HG03520 (cell line): ENCODE measurements around the gene SFTPD.

Source experiments
- ATAC-seq: cut with Tn5 transposase; IDR thresholded peaks from one replicate; pipeline ENCODE4 v1.9.1; 2021; ENCODE audit warnings: mild to moderate bottlenecking, moderate library complexity; ENCODE audit not compliant: unreplicated experiment

The SFTPD gene

DNA sequence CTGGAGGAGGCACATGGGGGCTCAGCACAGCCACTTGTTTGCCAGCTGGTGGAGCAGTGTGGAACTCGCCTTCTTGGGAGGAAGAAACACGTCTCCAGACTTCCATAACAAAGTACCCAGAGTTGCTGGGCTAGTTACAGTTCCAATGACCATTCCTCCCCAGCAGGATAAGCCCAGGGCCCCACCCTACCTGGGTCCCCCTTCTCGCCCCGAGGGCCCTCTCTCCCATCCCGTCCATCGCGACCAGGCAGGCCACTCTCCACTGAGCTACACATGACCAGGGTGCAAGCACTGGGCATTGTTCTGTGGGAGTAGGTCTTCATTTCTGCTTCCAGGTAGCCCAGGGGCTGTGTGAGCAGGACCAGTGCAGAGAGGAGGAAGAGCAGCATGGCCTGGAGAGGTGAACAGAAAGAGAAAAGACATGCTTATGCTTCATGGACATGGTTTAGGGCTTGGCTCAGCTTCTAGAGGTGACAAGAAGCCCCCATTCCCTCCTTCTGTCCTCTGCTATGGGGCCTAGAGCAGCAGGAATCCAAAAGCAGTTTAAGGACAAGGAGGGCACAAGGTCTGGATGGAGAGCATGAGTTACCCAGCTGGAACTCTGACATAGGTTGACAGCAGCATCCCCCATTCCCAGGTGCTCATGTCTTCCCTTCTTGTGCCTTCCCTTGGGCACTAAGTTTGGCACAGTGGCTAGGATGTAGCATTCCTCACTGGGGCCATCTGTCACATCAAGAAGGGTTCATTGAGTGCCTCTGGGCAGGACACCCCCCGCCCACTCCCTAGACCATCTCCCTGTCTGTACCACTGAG, 2.4 kb downstream of the SFTPD start:
- no peak for ATAC-seq

DNA sequence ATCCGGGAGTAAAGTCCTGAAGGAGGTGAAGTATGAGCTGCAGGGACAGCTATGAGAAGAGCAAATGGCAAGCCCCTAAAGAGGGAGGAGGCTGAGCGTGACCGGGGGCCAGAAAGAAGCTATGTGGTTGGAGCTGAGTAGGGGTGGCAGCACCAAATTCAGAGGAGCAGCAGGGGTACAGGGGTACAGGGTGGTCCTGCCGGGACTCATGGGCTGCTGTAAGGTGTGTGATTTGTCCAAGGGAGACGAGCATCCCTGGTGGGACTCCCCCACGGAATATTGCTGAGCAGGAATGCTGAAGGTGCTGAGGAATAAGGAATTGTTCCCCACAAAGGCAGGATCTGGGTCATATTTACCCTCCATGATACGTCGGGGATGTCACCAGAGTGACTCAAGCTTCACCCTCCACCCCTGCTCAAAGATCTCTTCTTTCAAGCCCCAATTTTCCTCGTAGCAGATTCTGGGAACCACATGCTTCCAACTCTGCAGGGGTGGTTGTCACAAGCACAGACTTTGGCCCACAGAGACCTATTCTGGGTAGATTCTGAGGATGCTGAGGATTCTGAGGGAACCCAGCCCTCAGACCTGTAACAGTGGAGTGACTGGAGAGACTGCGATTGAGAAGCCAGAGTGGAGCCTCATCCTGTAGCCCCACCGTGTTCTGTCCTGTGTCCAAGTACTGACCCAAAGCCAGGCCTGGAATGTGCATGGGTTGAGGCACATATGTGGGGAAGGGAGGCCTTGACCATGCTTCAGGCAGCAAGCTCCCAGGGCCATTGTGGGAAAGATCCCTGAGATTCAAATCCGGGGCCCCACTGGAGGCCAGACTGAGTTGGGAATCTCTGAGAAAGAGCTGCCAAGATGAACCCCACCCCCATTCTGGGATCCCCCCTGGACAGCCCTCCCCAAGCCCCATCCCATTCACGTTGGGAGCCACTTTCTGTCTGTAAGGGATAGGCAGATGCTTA, 4.2 kb downstream of the SFTPD start:
- no peak for ATAC-seq

DNA sequence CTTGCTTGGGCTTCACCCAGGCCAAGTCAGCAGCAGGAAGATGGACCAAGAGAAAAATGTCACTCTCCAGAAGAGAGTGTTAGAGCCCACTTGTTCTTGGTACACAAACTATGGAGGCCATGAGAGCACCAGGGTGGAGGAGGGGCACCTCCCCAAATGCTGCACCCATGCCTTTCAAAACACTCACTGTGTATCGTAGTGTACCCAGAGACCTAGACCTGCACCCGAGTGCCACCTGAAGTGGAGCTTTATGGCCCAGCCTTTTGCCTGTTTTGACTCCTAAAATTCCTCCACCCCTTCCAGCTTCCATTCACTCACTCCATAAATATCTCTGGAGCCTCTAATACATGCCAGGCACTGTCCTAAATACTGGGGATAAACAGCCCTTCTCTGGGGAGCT, 5.0 kb downstream of the SFTPD start:
- ATAC-seq = no peak

DNA sequence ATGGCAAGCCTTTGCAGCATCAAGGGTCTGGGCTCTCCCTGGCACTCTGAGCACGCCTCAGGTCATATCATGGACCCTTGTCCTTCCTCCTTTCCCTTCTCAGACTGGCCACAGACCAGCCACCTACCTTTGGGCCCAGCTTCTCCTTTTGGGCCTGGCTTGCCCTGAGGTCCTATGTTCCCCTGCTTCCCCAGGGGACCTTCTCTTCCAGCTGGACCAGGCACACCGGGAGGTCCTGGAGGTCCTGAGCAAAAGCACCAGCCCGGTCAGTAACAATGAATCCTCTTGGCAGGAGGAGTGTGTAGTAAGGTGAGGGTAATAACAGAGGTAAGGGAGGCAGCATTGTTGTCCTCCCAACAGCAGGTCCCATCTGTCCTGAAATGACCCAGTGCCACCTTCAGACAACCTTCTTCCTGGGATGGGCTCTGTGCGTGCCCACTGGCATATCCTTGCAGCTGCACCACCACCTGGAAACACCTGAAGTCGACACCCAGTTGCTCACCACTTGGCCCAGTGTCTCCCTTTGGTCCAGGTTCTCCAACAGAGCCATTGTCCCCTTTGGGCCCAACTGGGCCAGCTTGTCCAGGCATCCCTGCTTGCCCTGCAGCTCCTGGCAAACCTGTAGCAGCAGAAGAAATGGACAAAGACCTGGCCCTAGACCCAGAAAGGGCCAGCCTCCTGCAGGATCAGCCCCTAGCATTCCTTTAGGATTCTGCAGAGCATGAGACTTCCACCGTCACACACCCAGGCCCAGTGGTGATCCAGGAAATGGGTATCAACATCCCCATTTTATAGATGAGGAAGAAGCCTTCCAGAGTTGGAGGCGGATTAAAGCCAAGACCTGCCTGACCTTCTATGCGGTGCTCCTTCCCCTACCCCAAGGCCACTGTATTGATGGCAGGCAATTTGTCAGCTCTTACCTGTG, 6.4 kb downstream of the SFTPD start:
- no peak for ATAC-seq

DNA sequence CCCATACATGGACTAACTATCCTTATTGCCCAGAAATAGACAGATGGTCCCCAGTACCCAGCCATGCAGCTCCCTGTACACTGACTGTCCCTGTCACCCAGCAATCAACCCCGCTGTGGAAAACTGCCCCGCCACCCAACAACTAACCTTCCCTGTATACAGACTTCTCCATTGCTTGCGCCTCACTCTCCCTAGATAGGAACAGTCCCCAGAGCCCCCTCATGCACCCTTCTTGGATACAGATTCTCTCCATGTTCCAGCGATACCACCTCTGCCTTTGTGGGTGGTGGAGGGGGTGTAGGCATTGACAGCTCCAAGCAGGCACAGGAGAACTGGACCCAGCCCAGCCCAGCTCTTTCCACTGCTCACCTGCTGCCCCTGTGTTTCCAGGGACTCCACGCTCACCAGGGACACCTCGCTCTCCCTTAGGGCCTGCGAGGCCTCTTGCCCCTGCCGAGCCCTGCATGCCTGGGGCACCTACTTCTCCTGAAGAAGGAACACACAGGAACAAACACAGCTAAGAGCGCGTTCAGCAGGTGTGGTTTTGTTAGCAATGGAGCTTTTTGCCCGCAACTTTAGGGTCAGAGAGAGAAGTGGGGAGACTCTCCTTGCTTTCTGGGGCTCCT, 7.2 kb downstream of the SFTPD start:
- no peak for ATAC-seq

DNA sequence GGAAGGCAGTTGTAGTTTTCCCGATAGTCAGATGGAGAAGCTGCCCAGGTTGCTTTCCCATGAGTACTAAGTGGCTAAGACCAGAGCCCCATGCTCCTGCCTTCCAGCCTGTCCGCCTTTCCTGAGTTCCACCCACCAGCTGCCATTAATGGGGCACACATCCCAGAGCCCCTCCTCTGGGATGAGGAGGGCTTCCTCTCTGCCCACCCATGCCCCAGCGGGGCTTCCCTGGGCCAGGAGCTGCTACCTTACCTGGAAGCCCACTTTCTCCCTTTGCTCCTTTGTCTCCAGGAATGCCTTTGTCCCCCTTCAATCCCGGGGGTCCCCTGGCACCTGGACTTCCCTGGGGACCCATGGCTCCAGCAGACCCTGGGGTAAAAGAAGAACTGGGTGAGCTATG, 7.8 kb downstream of the SFTPD start:
- ATAC-seq = no peak

DNA sequence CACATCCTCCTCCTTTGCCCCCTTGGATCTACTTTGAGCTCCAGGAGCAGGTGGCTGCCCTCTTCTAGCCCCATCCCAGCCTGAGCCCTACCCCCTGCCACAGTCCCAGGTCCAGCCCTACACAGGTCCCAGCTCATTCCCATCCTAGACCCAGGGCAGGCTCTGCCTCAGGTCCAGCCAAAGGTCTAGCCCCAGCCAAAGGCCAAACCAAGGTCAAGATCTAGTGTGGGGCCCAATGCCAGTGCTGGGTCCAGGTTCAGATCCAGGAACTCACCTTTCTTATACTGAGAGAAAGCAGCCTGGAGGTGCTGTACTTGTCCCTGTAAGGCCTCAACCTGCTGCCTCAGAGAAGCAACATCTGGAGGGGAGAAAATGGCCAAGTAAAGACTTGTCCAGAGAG, 8.5 kb downstream of the SFTPD start:
- no peak for ATAC-seq

DNA sequence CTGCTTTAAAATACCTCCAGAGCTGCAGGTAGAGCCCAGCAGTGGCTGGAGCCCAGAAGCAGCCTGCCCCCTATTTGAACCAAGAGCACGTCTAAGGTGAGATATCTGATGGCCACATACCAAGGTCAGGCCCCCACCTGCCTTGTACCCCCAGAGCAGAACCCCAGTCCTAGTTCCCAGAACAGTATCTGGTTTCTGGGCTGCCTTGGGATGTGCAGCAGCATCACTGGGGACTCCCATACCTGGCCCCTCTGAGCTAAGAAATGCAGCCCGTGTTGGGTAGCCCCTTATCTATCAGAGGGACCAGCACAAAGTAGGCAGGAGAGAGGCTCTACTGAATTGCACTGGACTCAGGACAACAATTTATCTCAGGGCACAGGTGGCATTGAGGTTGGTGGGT, 8.9 kb downstream of the SFTPD start:
- no peak for ATAC-seq

DNA sequence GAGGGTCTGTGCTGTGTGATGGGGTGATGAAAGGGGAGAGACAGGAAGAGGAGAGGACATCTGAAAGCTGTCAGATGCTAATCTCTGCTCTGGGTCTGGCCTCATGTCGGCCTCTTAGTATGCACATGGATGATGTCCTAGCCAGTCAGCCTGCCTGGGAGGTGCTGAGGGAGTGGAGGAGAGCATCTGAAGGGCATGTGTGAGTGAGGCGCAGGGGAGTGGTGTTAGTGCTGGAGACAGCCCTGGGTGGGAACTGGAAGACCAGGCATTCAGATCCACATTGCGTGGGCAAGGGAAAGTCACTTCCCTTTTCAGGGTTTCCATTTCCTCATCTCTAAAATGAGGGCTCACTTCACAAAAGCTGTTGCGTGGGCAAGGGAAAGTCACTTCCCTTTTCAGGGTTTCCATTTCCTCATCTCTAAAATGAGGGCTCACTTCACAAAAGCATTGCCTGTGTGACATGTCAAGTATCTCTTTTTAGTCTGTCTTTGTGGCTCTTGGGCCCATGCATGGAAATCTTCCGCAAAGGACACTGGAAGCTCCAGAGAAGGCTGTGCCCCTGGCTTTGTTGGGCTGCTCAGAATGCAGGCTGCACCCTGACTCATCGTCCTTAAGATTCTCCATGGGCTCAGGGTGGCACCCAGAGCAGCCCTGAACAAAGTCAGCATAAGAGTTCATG, 10.0 kb downstream of the SFTPD start:
- peak; percentile 68 for ATAC-seq

DNA sequence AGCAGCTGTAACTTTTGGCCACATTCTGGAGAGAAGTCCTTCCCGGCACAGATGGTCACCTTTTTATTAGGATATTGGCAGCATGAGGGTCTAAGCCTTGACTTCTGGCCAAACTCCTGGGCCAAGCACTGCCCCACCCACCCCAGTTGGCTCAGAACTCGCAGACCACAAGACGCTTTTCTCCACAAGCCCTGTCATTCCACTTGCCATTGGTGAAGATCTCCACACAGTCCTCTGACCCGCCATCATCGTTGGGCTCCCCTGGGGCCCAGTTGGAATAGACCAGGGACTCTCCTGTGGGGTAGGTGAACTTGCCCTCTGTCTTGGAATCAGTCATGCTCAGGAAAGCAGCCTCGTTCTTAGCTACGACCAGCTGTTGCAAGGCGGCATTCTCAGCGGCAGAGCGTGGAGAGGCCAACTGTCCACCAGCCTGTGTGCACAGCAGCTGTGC, 11.2 kb downstream of the SFTPD start:
- ATAC-seq = no peak

DNA sequence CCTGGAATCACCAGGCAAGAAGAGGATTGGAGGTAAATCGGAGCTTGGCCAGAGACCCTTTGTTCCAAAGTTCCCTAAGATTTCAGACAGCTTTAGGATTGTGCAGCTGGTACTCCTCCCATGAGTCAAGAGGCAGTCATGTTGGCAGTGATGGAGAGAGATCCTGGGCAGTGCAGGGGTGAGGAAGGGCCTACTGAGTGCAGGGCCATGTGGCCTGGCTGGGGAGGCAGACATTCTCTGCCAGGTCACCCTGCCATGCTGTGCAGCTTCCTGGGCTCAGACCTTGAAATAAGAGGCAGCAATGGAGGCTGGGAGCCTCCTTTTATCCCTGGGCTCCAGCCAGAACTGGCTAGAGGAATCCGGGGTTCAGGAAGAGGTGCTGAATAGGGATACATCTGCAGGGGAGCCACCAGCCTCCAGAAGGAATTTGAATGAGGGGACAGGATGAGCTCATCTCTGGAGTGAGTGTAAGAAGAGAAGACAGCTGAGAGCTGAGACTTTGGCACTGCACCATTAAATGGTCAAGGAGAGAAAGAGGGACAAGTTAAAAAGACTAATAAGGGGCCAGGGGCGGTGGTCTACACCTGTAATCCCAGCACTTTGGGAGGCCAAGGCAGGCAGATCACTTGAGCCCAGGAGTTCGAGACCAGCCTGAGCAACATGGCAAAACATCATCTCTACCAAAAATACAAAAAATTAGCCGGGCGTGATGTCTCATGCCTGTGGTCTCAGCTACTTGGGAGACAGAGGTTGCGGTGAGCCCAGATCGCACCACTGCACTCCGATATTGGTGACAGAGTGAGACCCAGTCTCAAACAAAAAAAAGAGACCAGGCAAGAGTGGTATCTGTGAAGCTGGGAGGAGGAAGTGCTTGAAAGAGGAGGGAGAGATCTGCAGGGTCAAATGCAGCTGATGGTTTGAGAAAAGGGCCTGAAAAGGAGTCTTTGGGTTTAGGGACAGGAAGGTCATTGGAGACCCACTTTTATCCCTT, 12.0 kb downstream of the SFTPD start:
- ATAC-seq = no peak

DNA sequence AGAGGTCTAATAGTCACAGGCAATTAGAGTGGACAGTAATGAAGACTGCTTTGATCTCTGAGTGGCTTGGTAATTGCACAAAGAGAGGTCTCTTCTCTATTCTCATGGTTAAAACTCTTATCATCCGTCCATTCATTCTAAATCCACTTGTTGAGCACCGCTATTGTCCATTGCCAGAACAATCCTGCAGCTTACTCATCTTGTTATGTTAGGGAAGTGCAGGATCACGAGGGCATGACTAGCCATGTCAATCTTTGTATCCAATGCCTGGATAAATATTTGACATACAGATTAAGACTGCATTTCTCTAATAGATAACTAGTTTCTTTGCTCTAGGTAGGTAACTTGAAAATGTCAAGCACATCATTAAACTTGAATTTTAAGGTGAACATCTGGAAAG, 14.9 kb downstream of the SFTPD start:
- ATAC-seq = no peak

DNA sequence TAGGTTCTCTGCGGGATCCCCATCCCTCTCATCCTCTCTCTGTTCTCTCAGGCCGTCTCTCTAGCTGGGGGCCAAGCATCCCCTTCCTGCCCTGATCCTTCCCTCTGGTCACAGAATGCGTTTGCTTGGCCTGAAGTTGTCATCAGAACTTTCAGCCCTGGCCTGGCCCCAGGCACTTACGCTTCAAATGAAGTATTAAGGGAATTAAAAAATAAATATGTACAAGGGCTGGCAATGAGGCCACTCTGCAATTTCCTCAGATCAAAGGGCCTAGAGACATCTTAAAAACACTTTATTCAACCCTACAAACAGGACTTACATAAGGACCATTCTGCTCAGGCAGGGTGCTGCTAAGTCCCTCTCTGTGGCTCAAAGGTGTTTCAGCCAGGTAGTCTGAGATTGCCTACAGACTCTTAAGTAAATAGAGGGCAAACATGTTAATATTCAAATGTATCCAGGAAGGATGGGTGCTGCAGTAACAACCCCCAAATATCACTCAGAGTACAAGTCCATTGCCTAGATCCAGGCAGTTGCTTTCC, 16.0 kb downstream of the SFTPD start:
- no peak for ATAC-seq

DNA sequence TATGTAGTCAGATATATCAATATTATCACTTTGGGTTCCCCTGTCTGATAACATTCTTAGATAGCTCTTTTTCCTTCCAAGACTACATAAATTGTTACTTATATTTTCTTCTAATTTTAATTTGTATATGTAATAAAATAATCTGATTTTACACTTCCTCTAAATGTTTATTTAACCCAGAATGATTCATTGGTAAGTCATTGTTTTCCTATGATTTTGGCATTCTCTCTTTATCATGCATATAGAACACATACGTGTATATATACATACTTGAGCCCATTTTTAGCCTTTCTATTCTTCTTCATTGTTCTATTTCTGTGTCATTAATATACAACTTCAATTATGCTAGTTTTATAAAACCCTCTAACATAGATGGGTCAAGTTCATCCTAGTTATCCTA, 16.6 kb downstream of the SFTPD start:
- no peak for ATAC-seq

DNA sequence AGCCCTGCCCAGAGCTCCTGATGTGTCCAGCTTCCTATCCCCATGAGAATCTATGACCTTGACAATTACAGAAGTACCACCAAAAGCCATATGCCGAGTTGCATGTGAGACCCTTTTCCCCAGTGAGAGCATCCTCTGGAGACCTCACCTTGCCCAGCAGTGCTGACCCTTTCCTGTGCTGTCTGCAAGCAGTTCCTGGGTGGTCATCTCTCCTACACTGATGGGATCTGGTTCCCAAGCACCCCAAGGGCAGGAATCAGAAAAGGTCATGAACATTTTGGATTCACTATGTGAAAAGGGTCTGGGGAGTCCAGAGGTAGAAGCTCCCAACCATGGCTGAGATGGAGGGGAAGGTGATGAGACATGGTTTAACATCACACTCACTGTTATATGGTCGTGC, 18.2 kb downstream of the SFTPD start:
- ATAC-seq = no peak

DNA sequence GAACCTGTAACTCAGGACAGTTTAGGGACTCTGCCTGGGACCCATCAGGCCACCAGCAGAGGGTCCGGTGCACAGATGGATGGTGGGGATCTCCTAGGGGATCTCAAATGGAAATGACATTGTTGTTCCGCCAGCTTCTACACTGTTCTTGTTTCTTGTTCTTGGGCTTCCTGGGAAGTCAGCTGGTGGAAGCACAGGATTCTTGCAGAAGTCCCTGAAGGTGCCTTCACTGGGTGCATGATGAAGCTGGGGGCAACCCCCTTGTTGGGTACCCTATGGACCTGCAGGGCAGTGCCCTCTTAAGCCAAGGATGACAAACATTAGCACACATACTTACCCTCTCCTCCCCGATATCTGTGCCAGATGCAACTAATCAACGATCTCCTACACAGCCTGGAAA, 18.6 kb downstream of the SFTPD start:
- ATAC-seq = no peak

DNA sequence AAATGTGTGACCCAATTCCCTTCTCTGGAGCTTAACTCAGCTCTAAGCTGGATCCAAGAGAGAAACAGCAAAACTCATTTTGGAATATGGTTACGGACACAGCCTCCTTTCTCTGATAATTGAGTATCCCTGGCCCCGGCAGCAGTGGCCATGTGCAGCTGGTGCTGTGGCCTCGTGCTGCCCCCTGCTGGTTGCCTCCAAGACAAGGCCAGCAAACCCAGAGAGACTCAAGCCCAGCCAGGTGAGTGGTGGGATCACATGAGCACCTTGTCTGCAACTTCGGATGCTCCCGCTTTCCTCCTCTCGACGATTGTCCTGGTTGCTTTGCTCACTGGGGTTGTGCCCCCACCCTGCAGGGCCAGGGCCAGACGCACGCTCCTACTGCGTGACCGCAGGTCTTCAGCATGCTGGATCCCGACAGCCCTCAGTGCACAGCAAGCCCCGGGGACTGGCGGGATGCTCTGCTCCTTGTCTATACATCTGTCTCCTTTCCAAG, 19.4 kb downstream of the SFTPD start:
- ATAC-seq = peak; percentile 77

DNA sequence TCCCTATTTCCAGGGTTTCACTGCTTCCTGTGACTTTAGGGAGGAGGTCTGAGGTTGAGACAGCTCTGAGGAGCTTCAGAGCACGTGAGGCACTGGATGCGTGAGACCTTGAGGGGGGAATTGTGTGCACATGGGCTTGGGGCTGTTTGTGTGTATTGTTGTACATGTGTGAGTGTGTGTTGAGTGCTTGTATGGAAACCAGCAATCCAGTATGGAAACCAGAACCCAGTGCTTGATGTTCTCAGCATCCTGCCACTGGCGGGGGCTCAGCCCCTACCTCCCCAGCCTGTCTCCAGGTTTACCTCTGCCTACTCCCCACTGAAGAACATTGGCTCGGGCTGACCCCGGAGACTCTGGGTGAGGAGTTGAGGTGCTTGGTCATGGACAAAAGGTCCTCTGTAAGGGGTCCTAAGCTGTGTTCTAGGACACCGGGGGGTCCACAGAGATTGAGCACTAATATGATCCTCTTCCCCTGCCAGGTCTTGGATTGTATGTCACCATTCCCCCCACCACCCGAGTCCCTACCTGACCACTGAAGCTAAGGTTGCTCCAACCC, 20.8 kb downstream of the SFTPD start:
- no peak for ATAC-seq
